ENCODE data around the gene CACNA2D3.

CACNA2D3 gene

DNA sequence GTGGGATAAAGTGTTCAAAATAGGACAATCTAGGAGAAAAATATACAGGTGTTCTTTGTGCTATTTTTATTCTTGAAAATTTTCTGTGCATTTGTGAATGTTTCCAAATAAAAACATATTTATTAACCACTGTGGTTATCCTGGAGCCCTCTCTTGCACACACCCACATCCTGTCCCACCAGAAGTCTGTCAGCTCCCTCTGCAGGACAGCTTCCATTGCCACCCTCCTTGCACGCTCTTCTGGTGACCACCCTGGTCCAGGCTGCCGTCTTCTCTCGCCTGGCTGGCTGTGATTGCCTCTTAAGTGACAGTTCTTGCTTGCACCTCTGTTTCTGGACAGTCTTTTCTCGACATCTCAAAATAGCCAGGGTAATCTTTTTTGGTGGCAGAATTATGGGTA is 411.5 kb downstream of the CACNA2D3 start:
- no peak overlapping the region for H3K4me3 ChIP-seq (ENCODE audit: low read depth, low read length)
- no peaks in the 10 kb centered on the region for H3K36me3 ChIP-seq (ENCODE audit: control insufficient read depth, insufficient read depth, low read length)
- no peak overlapping the region for H3K9ac ChIP-seq (ENCODE audit: low read depth, low read length)
- H3K27me3 ChIP-seq (ENCODE audit: control insufficient read depth, insufficient read depth, low read length): no peaks in the 10 kb centered on the region
- H3K9me3 ChIP-seq (ENCODE audit: control insufficient read depth, insufficient read depth, low read length): no peaks in the 10 kb centered on the region
- no peaks in the 10 kb centered on the region for H3K4me1 ChIP-seq (ENCODE audit: control insufficient read depth, insufficient read depth, low read length)

DNA sequence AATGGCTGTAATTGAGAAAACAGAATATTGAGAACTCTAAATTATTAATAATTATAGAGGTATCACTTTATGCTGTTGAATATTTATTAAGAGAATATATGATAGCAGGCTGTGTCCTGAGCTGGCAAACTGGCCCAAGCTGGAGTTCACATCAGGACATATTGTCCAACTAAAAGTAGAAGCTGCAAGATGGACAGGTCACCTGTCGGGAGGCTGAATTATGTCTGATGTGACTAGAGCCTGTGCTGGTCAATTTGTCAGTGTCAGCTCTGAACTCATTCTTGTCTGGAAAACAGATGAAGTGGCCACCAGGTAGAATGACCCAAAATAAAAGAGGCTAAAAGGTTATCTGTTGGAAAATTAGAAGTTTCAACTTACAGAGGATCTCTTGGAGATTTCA is 413.3 kb downstream of the CACNA2D3 start:
- H3K9me3 ChIP-seq (ENCODE audit: control insufficient read depth, insufficient read depth, low read length): no peaks in the 10 kb centered on the region
- no peaks in the 10 kb centered on the region for H3K36me3 ChIP-seq (ENCODE audit: control insufficient read depth, insufficient read depth, low read length)
- H3K9ac ChIP-seq (ENCODE audit: low read depth, low read length): no peak overlapping the region
- no peaks in the 10 kb centered on the region for H3K4me1 ChIP-seq (ENCODE audit: control insufficient read depth, insufficient read depth, low read length)
- H3K27me3 ChIP-seq (ENCODE audit: control insufficient read depth, insufficient read depth, low read length): no peaks in the 10 kb centered on the region
- no peak overlapping the region for H3K4me3 ChIP-seq (ENCODE audit: low read depth, low read length)

DNA sequence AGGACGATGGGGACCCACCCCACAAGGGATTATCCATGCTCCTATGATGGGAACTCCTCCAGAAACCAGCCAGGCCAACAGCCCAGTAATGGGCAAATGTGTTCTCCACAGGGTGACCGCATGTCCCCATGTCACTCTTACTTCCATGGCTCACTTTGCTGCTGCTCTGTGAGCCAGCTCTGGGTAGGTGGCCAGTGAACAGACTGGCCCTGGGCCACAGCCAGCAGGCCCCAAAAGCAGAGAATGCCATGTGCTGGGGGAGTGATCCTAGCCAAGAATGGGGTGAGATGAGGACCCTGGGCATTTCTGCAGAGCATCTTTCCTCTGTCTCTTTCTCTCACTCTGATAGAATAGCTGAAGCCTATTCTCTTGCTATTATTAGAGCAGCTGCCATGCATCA is 414.1 kb downstream of the CACNA2D3 start:
- Histone ChIP-seq H3K36me3 (ENCODE audit: control insufficient read depth, insufficient read depth, low read length) (no peaks in the 10 kb centered on the region), H3K9me3 (ENCODE audit: control insufficient read depth, insufficient read depth, low read length) (no peaks in the 10 kb centered on the region), H3K4me3 (ENCODE audit: low read depth, low read length) (no peak overlapping the region), H3K4me1 (ENCODE audit: control insufficient read depth, insufficient read depth, low read length) (no peaks in the 10 kb centered on the region), H3K27me3 (ENCODE audit: control insufficient read depth, insufficient read depth, low read length) (no peaks in the 10 kb centered on the region), H3K9ac (ENCODE audit: low read depth, low read length) (no peak overlapping the region)

DNA sequence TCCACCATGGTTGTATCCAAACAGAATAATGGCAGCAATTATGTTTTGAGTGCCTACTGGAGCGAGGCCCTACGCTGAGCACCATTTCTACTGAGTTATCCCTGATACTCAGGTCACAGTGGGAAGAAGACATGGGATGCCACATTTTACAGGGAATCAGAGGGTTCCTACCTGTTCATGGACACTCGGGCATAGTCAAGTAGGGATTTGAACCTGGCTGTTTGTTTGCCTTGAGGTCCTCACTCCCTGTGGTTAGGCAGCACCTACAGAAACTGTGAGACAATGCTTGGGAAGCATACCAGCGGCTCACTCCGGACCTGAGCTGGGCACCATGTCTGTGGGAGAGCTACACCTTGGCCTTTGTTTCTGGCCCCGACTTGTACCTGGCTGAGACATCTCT is 415.2 kb downstream of the CACNA2D3 start:
- H3K27me3 ChIP-seq (ENCODE audit: control insufficient read depth, insufficient read depth, low read length): no peaks in the 10 kb centered on the region
- H3K4me3 ChIP-seq (ENCODE audit: low read depth, low read length): no peak overlapping the region
- H3K4me1 ChIP-seq (ENCODE audit: control insufficient read depth, insufficient read depth, low read length): no peaks in the 10 kb centered on the region
- no peaks in the 10 kb centered on the region for H3K9me3 ChIP-seq (ENCODE audit: control insufficient read depth, insufficient read depth, low read length)
- no peaks in the 10 kb centered on the region for H3K36me3 ChIP-seq (ENCODE audit: control insufficient read depth, insufficient read depth, low read length)
- no peak overlapping the region for H3K9ac ChIP-seq (ENCODE audit: low read depth, low read length)

DNA sequence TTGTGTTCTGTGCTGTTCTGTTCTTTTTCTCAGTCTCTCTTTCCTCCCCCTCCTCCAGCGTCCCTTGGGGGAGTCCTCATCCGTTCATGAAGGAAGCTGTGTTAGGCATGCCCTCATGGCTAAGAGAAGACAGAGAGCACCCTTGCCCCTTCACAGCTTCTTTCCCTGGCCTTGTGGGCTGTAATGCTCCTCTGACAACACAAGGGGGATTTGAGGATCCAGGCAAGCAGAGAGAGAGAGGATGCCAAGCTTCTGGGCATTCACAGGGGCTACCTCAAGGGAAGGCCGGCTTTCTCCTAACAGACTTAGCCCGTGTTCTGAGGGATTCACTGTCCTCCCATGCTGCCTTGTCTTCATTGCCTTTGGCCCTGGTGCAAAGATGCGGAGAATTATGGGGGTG is 416.0 kb downstream of the CACNA2D3 start:
- no peaks in the 10 kb centered on the region for H3K9me3 ChIP-seq (ENCODE audit: control insufficient read depth, insufficient read depth, low read length)
- no peak overlapping the region for H3K4me3 ChIP-seq (ENCODE audit: low read depth, low read length)
- H3K27me3 ChIP-seq (ENCODE audit: control insufficient read depth, insufficient read depth, low read length): no peaks in the 10 kb centered on the region
- no peaks in the 10 kb centered on the region for H3K36me3 ChIP-seq (ENCODE audit: control insufficient read depth, insufficient read depth, low read length)
- H3K4me1 ChIP-seq (ENCODE audit: control insufficient read depth, insufficient read depth, low read length): no peaks in the 10 kb centered on the region
- no peak overlapping the region for H3K9ac ChIP-seq (ENCODE audit: low read depth, low read length)

DNA sequence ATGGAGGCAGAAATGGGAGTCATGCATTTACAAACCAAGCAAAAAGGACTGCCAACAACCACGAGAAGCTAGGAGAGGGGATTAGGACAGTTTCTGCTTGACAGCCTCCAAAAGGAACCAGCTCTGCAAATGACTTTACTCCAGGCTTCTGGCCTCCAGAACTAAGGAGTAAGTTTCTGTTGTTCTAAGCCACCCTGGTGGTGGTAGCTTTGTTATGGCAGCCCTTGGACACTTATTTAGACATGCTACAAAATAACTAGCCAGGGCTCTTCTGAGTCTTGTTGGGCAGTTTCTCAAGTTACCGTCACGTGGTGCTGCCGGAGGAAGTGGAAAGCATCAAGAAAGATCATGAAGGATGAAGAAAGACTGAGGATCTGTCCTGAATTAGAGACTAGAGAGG is 419.0 kb downstream of the CACNA2D3 start:
- Histone ChIP-seq H3K36me3 (ENCODE audit: control insufficient read depth, insufficient read depth, low read length) (no peaks in the 10 kb centered on the region), H3K4me1 (ENCODE audit: control insufficient read depth, insufficient read depth, low read length) (no peaks in the 10 kb centered on the region), H3K27me3 (ENCODE audit: control insufficient read depth, insufficient read depth, low read length) (no peaks in the 10 kb centered on the region), H3K9me3 (ENCODE audit: control insufficient read depth, insufficient read depth, low read length) (no peaks in the 10 kb centered on the region), H3K4me3 (ENCODE audit: low read depth, low read length) (no peak overlapping the region), H3K9ac (ENCODE audit: low read depth, low read length) (no peak overlapping the region)

DNA sequence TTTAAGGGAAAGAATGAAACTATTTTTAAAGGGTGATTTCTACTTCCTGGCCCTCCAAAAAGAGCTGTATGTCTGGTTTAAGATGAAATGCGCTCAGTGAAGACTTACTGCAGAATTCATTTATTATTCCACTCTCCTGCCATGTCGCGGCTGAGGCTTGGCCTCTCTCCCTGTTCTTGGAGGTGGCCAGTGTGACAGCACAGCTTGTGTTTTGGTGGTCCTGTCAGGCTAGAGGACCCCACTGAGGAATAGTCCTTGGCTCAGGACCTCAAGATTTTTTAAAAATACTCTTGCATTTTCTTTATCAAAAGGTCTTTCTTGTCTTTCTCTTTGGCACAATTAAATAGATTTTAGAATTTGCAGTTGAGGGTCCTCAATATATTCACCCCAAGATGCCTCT is 421.1 kb downstream of the CACNA2D3 start:
- Histone ChIP-seq H3K27me3 (ENCODE audit: control insufficient read depth, insufficient read depth, low read length) (no peaks in the 10 kb centered on the region), H3K9ac (ENCODE audit: low read depth, low read length) (no peak overlapping the region), H3K36me3 (ENCODE audit: control insufficient read depth, insufficient read depth, low read length) (no peaks in the 10 kb centered on the region), H3K4me1 (ENCODE audit: control insufficient read depth, insufficient read depth, low read length) (no peaks in the 10 kb centered on the region), H3K4me3 (ENCODE audit: low read depth, low read length) (no peak overlapping the region), H3K9me3 (ENCODE audit: control insufficient read depth, insufficient read depth, low read length) (no peaks in the 10 kb centered on the region)

DNA sequence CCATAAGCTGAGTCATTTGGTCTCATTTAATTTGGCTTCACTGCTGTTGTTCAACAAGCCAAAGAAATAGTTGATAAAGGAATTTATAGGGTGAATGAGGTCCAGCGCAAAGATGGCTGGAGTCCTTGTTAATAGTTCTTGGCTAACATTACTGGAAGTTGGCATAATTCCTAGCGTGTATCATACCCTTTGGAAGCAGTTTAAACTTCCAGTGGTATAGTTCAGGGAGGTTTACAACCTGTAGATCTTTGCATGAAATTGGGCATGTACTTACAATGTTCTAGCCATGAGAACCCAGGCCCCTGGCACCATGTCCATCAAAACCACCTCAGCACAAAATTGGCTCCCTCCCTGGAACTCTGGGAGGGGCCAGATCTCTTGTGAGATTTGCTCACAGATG is 424.7 kb downstream of the CACNA2D3 start:
- H3K27me3 ChIP-seq (ENCODE audit: control insufficient read depth, insufficient read depth, low read length): peaks cover 2% of the 10 kb centered on the region
- no peak overlapping the region for H3K9ac ChIP-seq (ENCODE audit: low read depth, low read length)
- no peaks in the 10 kb centered on the region for H3K4me1 ChIP-seq (ENCODE audit: control insufficient read depth, insufficient read depth, low read length)
- H3K36me3 ChIP-seq (ENCODE audit: control insufficient read depth, insufficient read depth, low read length): no peaks in the 10 kb centered on the region
- no peaks in the 10 kb centered on the region for H3K9me3 ChIP-seq (ENCODE audit: control insufficient read depth, insufficient read depth, low read length)
- H3K4me3 ChIP-seq (ENCODE audit: low read depth, low read length): no peak overlapping the region

DNA sequence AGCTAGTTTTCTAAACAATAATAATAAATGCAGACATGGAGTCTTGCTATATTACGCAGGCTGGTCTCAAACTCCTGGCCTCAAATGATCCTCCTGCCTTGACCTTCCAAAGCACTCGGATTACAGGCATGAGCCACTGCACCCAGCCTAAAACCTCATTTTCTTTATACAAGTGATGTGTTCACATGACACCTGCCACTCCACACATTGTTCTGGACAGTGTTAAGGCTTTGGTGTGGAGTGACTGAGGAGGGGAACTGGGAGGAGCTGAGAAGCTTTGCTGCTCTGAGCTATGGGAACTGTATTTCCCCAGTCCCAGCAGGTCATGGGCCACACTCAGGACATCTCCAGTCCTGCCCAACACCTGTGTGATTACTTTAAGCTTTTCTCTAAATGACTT is 425.5 kb downstream of the CACNA2D3 start:
- Histone ChIP-seq H3K4me3 (ENCODE audit: low read depth, low read length) (no peak overlapping the region), H3K27me3 (ENCODE audit: control insufficient read depth, insufficient read depth, low read length) (peaks cover 2% of the 10 kb centered on the region), H3K36me3 (ENCODE audit: control insufficient read depth, insufficient read depth, low read length) (no peaks in the 10 kb centered on the region), H3K9ac (ENCODE audit: low read depth, low read length) (no peak overlapping the region), H3K4me1 (ENCODE audit: control insufficient read depth, insufficient read depth, low read length) (no peaks in the 10 kb centered on the region), H3K9me3 (ENCODE audit: control insufficient read depth, insufficient read depth, low read length) (no peaks in the 10 kb centered on the region)

DNA sequence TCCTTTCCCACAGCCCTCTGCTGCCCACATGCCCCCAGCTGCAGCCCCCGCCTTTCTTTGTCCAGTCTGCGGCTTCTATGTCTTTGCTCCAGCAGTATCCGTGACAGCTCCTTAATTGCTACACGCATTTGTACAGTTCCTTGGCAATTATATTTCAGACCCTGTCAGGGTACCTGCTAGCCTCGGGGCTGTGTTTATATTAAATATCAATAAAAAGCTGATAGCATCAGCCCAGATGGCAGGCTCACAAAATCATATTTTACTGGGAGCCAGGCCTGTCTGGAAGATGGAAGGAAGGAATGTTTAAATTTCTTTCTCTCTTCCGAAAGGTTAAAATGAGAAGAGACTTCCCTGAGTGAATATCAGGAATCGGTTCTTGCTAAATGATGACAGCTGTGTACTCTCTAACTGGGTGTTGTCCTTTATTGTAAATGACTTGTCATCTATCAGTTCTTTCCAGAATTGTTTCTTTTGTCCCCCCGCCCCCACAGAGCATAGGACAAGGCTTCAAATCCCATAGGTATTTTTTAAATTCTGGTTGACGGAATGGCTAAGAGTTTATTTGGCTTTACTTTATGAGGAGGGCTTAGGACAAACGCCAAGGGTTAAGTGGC is 427.4 kb downstream of the CACNA2D3 start:
- no peaks in the 10 kb centered on the region for H3K36me3 ChIP-seq (ENCODE audit: control insufficient read depth, insufficient read depth, low read length)
- no peak overlapping the region for H3K4me3 ChIP-seq (ENCODE audit: low read depth, low read length)
- no peak overlapping the region for H3K9ac ChIP-seq (ENCODE audit: low read depth, low read length)
- H3K4me1 ChIP-seq (ENCODE audit: control insufficient read depth, insufficient read depth, low read length): no peaks in the 10 kb centered on the region
- H3K9me3 ChIP-seq (ENCODE audit: control insufficient read depth, insufficient read depth, low read length): no peaks in the 10 kb centered on the region
- H3K27me3 ChIP-seq (ENCODE audit: control insufficient read depth, insufficient read depth, low read length): peaks cover 2% of the 10 kb centered on the region

DNA sequence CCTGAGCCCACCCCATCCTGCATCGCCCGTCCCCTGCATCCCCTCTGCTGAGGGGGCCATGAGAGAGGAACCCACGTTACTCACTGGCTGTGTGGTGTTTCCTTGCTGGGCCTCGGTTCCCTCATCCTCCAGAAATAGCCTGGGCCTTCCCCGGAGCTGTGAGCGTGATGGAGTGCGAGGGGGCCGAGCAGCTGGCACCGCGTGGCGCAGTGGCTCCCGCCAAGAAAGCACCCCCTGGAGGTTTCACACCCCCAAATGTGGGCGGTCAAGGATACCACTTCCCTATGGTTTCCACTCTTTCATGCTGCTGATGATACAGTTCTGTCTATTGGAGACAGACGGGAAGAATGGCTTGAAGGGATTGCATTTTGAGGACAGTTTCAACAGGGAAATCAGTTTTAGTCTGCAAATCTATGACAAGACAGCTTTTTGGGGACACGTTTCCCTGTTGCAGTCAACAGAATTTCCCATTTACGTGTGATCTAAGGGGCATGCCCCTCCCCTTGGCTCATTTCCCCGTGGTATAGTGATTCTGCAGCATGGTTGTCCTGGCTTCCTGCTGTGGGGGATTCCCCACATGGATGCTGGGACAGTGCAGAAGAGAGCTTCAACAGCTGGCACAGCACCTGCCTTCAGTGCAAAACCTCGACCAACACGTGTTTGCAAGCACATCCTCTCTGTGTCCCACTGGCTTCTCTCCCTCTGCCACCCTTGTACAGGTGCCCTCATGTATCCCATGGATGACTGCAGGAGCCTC is 428.0 kb downstream of the CACNA2D3 start:
- H3K4me1 ChIP-seq (ENCODE audit: control insufficient read depth, insufficient read depth, low read length): no peaks in the 10 kb centered on the region
- H3K27me3 ChIP-seq (ENCODE audit: control insufficient read depth, insufficient read depth, low read length): peaks cover 2% of the 10 kb centered on the region
- no peaks in the 10 kb centered on the region for H3K9me3 ChIP-seq (ENCODE audit: control insufficient read depth, insufficient read depth, low read length)
- H3K36me3 ChIP-seq (ENCODE audit: control insufficient read depth, insufficient read depth, low read length): no peaks in the 10 kb centered on the region
- no peak overlapping the region for H3K9ac ChIP-seq (ENCODE audit: low read depth, low read length)
- no peak overlapping the region for H3K4me3 ChIP-seq (ENCODE audit: low read depth, low read length)

DNA sequence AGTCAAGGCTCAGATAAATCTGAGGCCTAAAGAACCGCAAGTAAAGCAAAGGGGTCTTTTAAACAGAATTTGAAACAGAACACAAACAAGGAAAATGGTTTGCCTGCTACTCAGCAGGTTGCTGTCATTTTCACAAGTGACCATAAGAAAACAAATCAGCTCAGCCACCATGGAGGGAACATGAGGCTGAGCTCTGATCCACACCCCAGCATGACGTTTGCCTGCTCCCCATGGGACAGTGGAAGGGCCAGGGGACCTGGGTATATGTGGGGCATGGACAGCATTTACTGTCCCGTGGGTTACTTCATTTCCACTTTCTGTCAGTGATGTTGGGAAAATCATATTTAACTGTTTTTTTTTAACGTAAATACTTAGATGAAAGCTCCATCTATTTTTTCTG is 434.3 kb downstream of the CACNA2D3 start:
- Histone ChIP-seq H3K9me3 (ENCODE audit: control insufficient read depth, insufficient read depth, low read length) (no peaks in the 10 kb centered on the region), H3K9ac (ENCODE audit: low read depth, low read length) (no peak overlapping the region), H3K4me3 (ENCODE audit: low read depth, low read length) (no peak overlapping the region), H3K36me3 (ENCODE audit: control insufficient read depth, insufficient read depth, low read length) (no peaks in the 10 kb centered on the region), H3K27me3 (ENCODE audit: control insufficient read depth, insufficient read depth, low read length) (no peaks in the 10 kb centered on the region), H3K4me1 (ENCODE audit: control insufficient read depth, insufficient read depth, low read length) (no peaks in the 10 kb centered on the region)

All from iPS-15b (cell line).